ENCODE measurements around the gene UBAC2. TPM values are rescaled to one million over a fixed set of nuclear protein-coding genes. Genes with fewer than 3 reads are reported as not detected.

UBAC2 gene
- total and polyA plus RNA-seq, 4 donors = 32.9 to 42.3 (median 35.3) TPM

- Histone ChIP-seq H3K9me3 (ENCODE audit: control insufficient read depth in 4 of 4, low read length in 3 of 4) (no peaks in the 10 kb centered on the region), H3K36me3 (ENCODE audit: control insufficient read depth in 4 of 4, insufficient read depth in 3 of 4, low read depth in 1 of 4, low read length in 3 of 4) (peaks cover 2 to 19% (median 3%) of the 10 kb centered on the region in 4 donors), H3K27me3 (ENCODE audit: control insufficient read depth in 4 of 4, insufficient read depth in 4 of 4, low read length in 3 of 4) (no peaks in the 10 kb centered on the region), H3K4me1 (ENCODE audit: control insufficient read depth in 4 of 4, insufficient read depth in 4 of 4, low read length in 3 of 4) (no peaks in the 10 kb centered on the region), H3K9ac (ENCODE audit: low read depth in 1 of 2, low read length in 2 of 2) (no peak overlapping the region), H3K27ac (ENCODE audit: low read depth in 1 of 2, low read length in 2 of 2) (no peak overlapping the region), H3K4me3 (ENCODE audit: low read depth in 1 of 3, low read length in 3 of 3) (no peak overlapping the region)
- 86% methylated on average over 16 of the region's 16 CpGs for WGBS
- DNase-seq (ENCODE audit: low spot score) = no peak
- TF ChIP-seq ZBTB33 (IDR thresholded peaks at IDR 0.05) (no peak), RAD21 (IDR thresholded peaks at IDR 0.05) (peak; percentile 10 to 22)
Observed at GRCh38 chr13:99367663-99368448, 167.2 kb downstream of the UBAC2 start.

GRCh38 chr13:99370481-99371275 is 170.0 kb downstream of the UBAC2 start:
- Histone ChIP-seq H3K27me3 (ENCODE audit: control insufficient read depth in 4 of 4, insufficient read depth in 4 of 4, low read length in 3 of 4) (no peaks in the 10 kb centered on the region), H3K9me3 (ENCODE audit: control insufficient read depth in 4 of 4, low read length in 3 of 4) (no peaks in the 10 kb centered on the region), H3K4me1 (ENCODE audit: control insufficient read depth in 4 of 4, insufficient read depth in 4 of 4, low read length in 3 of 4) (no peaks in the 10 kb centered on the region), H3K27ac (ENCODE audit: low read depth in 1 of 2, low read length in 2 of 2) (no peak overlapping the region), H3K9ac (ENCODE audit: low read depth in 1 of 2, low read length in 2 of 2) (no peak overlapping the region), H3K4me3 (ENCODE audit: low read depth in 1 of 3, low read length in 3 of 3) (no peak overlapping the region), H3K36me3 (ENCODE audit: control insufficient read depth in 4 of 4, insufficient read depth in 3 of 4, low read depth in 1 of 4, low read length in 3 of 4) (peaks cover 0 to 19% (median 3%) of the 10 kb centered on the region in 4 donors)
- 95% methylated on average over 12 of the region's 12 CpGs for WGBS
- DNase-seq (ENCODE audit: low spot score) = no peak
- TF ChIP-seq REST (IDR thresholded peaks at IDR 0.05) (no peak), NR2F2 (IDR thresholded peaks at IDR 0.05) (no peak), RAD21 (IDR thresholded peaks at IDR 0.05) (no peak), GABPA (IDR thresholded peaks at IDR 0.05 in 1 of 2, conservative IDR thresholded peaks at IDR 0.05 in 1 of 2) (no peak), FOXA2 (IDR thresholded peaks at IDR 0.05) (no peak), HNF4A (conservative IDR thresholded peaks at IDR 0.05) (no peak), MAX (IDR thresholded peaks at IDR 0.05) (no peak), EGR1 (IDR thresholded peaks at IDR 0.05; ENCODE audit: low read depth in 2 of 2) (no peak), CTCF (IDR thresholded peaks at IDR 0.05; ENCODE audit: low read depth, low read length, missing input control) (no peak), ATF3 (IDR thresholded peaks at IDR 0.05) (no peak)
